Ramos (cell line): ENCODE data around the gene CDK10.
"Not testable (repeated sequence)": the region's sequence is repeated elsewhere in the genome, so short reads cannot be mapped to it uniquely, and the experiment has no call there.

Experiments
- in situ Hi-C: fragments of 300-500 bp; cut with MboI; formaldehyde crosslinking; loops from one replicate; pipeline ENCODE4 v1.14.3; 2022; ENCODE audit warnings: low sequenced_read_pairs; ENCODE audit not compliant: unreplicated experiment

CDK10 gene

DNA sequence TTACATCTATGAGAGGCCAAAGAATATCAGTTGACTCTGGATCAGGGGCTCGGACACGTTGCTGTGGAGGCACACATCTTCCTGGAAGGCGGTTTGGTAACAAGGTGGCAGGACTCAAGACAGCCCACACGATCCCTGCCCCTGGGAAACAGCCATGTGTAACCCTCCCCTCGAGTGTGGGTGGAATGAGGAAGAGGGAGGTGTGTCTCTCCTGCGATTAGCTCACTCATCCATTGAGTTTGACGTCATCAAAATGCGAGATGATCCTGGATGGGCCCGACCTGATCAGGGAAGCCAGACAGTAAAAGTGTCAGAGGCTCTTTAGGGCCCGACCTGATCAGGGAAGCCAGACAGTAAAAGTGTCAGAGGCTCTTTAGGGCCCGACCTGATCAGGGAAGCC, 22.3 kb upstream of the CDK10 start:
- in situ Hi-C loops: not testable (repeated sequence)

DNA sequence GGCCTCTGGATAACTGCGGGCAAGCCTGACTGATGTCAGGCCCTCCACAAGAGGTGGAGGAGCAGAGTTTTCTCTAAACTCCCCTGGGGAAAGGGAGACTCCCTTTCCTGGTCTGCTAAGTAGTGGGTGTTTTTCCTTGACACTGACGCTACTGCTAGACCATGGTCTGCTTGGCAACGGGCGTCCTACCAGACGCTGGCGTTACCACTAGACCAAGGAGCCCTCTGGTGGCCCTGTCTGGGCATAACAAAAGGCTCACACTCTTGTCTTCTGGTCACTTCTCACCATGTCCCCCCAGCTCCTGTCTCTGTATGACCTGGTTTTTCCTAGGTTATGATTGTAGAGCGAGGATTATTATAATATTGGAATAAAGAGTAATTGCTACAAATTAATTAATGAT, 19.5 kb upstream of the CDK10 start:
- in situ Hi-C loops: not testable (repeated sequence)

DNA sequence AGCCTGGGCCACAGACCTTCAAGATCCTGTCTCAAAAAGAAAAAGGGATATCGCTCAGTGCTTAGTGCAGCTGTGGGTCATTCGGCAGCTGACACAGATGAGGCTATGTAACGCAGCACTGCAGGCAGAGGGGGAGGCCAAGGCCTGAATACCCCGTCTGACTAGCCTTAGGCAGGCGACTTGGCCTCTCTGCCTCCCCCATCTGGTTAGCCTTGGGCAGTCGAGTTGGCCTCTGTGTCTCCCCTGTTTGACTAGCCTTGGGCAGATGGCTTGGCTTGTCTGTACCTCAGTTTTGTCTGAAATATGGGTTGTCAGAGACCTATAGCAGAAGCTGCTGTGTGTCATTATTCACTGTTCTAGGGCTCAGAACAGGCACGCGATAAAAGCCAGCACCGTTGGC, 18.9 kb upstream of the CDK10 start:
- in situ Hi-C loops: no loop called here

DNA sequence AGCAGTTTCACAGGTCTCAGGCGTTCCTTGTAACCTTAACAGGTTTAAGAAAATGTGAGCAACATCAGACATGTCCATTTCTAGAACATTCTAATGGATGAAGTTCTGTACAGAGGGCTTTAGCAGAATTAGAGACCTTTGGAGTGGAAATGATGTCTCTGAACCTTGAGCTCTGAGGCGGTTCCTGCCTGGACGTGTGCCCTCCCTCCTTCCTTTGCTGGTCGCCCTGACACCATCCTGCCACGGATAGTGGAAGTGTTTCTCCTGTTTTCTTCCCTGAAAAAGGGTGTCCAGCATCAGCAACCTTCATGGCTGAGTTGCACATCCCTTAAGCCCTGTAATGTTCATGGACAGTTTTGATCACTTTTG, 17.7 kb upstream of the CDK10 start:
- in situ Hi-C loops: no loop called here

DNA sequence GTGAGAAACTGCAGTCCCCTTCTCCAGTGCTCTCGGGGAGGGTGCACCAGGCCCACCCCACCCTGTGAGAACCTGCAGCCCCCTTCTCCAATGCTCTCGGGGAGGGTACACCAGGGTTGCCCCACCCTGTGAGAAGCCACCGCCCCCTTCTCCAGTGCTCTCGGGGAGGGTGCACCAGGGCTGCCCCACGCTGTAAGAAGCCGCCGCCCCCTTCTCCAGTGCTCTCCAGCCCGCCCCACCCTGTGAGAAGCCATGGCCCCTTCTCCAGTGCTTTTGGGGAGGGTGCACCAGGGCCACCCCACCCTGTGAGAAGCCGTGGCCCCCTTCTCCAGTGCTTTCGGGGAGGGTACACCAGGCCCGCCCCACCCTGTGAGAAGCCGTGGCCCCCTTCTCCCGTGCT, 16.7 kb upstream of the CDK10 start:
- in situ Hi-C loops: no loop called here

DNA sequence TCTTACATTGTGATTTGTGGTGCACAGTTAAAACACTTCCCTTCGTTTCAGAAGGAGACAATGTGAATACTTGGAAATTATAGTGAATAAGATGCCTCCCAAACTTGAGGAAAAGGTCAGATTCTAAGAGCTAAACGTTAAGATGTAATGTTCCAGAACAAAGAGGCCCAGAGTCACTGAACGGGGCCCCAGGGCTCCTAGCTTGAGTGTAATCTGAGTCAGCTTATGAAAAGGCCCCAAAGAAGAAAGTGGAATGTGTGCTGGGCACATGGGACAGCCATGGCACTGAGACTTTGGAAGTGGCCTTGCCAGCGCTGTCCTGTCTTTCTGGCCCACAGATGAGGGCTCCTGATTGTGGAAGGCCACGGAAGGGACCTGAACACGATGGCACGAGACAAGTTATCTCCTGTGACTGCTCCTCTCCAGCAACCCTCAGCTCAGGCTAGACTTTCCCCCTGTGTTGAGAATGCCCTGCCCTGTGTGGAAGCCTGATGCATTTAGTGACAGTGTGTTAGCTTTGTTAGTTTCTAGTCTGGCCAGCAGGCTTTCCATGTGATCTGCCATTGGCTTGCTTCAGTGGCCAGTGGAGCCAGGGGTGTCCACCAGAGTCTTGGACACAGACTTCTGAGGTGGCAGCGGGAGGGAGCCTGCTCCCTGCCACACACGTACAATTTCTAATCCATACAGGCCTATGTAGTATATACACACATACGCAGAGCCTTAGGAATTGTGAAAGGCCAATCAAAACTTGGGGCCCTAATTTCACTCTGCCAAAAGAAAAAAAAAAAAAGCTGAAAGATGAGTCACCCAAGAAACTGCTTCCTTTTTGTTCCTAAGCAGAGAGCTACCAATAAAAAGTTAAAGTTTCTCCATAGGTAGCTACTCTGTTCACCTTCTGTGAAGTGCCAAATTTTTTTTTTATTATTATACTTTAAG, 15.7 kb upstream of the CDK10 start:
- in situ Hi-C loops: no loop called here

DNA sequence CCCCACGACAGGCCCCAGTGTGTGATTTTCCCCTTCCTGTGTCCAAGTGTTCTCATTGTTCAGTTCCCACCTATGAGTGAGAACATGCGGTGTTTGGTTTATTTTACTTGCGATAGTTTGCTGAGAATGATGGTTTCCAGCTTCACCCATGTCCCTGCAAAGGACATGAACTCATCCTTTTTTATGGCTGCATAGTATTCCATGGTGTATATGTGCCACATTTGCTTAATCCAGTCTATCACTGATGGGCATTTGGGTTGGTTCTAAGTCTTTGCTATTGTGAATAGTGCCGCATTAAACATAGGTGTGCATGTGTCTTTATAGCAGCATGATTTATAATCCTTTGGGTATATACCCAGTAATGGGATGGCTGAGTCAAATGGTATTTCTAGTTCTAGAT, 14.9 kb upstream of the CDK10 start:
- in situ Hi-C loops: not testable (repeated sequence)

DNA sequence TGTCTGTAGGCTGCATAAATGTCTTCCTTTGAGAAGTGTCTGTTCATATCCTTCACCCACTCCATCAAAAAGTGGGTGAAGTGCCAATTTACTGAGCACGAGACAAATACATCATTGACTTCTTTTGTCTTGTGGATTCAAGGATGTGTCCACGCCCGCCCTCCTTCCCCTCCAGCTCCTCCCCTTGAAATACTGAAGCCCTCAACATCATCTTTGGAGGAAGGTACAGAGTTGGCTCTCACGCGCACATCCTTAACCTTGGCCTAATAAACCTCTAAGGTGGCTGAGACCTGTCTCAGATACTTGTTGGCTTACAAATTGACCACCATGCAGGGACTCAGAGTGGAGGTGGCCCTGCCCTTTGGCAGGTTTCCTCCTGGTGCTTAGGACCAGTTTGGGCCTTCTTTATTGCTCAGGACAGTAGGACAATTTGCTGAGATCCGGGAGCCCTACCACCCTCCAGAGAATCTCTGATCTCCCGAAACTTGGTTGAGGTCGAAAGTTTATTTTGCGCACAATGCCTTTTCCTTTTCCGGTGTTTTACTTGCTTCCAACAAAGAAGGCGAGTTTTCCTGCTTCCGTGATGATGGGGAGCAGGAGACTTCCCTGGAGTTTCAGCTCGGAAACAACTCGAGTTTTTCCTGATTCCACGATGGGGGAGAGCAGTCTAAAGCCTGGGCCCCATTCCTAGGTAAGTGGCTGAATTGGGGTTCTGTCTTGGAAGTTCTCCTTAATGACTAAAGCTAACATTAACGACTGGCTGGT, 14.1 kb upstream of the CDK10 start:
- in situ Hi-C loops: no loop called here

DNA sequence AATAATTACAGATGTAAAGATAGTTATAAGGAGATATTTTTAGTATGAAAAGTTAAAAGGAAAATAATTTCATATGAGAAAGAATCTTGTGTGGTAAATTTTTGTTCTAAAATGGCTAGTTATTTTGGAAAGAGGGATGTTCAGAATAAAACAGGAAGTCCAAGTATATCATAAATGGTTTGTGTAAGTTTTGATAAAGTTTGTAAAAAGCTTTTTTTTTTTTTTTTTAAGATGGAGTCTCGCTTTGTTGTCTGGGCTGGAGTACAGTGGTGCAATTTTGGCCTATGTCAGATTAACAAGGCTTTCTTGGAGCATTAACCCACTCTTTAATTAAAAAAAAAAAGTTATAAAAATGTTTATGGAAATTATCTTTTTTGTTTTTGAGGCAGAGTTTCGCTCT, 8.2 kb upstream of the CDK10 start:
- in situ Hi-C loops: no loop called here

DNA sequence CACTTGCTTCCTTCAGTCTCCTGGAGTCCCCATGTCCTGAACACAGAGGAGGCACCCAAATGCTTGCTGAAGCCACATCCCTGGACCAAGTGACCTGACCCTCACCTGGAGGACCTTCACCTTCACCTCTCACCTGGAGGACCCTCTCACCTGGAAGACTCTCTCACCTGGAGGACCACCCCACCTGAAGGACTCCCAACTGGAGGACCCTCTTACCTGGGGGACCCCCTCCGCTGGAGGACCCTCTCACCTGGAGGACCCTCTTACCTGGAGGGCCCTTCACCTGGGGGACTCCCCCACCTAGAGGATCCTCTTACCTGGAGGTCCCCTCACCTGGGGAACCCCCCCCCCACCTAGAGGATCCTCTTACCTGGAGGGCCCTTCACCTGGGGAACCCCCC, 573 bp upstream of the CDK10 start:
- in situ Hi-C loops: no loop called here

DNA sequence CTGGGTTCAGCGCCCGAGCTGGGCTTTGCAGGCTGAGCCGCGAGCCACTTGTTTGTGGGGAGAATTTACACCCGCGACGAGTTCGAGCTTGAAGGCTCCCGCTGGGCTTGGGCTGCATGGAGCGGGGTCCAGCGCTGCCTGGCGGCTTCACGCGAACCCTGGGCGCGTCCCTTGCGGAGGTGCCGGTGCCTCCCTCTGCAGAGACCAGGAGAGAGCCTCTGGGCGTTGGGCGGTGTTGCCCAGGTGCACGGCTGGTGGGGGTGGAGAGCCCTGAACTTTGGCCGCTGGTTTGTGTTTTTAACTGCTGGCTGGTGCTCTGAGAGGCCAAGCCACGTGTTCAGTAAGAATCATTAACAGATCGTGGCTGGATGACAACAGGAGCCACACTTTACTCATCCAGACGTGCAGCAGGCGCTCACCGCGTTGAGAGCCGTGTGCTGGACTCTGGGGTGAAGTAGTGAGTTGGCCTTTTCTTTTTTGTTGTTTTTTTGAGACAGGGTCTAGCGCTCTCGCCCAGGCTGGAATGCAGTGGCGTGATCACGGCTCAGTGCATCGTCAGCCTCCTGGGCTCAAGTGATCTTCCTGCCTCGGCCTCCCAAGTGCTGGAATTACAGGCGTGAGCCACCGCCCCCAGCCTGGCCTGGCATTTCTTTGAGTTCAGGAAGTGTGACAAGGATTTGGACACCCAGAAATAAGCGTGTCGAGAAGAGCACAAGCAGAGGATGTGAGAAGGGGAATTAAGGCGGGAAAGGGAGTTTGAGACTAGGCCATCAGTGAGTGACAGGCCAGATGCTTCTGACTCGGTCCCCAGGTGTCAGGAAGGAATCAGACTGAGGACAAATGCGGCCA, 827 bp downstream of the CDK10 start:
- in situ Hi-C loops: no loop called here

DNA sequence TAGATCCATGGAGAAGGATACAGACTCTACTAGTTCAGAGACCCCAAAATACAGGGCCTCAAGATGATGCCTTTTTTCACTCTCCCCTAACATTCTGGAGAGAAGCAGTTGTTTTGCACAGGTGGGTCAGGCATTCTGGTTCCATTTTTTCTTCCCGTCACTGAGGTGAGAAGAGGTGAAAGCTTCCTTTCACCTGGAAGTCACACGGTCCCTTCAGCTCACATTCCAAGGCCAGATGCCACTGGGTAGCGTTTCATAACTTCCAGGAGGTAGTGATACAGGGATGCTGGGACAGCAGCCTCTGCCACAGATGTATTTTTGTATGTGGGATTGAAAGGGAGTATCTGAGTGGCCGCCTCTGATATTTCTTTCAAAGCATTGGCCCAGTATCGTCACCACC, 1.9 kb downstream of the CDK10 start:
- in situ Hi-C loops: no loop called here

DNA sequence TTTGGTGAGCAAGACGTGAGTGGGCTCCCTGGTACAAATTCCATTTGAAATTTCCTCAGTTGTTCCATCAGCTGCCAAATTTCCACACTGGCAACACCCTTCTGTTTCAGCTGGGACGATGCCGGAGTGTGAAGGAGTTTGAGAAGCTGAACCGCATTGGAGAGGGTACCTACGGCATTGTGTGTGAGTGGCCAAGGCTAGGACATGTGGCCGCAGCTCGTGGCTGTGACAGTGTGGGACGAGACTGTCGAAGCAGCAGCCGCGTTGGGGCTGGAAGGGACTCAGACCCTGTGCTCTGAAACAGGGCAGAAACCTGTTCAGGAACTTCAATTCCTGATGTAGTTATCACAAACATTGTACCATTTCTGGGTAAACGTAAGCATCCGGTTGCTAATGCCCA, 2.7 kb downstream of the CDK10 start:
- in situ Hi-C loops: no loop called here

DNA sequence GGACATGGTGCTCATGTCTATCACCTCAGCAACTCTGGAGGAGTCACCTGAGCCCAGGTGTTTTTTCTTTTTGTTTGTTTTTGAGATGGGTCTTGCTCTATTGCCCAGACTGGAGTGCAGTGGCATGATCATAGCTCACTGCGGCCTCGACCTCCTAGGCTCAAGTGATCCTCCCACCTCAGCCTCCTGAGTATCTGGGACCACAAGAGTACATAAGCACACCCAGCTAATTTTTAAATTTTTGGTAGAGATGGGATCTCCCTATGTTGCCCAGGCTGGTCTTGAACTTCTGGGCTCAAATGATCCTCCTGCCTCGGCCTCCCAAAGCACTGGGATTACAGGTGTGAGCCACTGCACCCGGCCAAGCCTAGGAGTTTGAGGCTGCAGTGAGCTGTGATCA, 3.1 kb downstream of the CDK10 start:
- in situ Hi-C loops: not testable (repeated sequence)

DNA sequence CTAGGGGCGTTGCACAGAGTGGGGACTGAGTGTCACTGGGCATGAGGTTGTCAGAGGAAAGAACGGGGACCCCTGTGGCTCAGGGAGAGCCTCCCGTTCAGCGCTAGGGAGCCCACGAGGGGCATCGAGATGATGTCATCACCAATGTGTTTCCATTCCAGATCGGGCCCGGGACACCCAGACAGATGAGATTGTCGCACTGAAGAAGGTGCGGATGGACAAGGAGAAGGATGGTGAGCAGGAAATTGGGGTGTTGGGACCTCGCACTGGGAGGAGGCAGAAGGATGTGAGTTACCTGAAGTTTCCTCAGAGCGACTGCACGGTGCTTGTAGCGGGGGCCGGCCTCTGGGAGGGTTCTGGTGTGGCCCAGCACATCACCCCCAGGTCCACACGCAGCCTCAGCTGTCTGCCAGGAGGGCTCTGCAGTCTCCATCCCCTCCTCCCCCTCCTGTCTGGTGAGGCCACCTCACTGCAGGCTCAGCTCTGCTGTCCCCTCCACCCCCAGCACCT, 4.0 kb downstream of the CDK10 start:
- in situ Hi-C loops: no loop called here

DNA sequence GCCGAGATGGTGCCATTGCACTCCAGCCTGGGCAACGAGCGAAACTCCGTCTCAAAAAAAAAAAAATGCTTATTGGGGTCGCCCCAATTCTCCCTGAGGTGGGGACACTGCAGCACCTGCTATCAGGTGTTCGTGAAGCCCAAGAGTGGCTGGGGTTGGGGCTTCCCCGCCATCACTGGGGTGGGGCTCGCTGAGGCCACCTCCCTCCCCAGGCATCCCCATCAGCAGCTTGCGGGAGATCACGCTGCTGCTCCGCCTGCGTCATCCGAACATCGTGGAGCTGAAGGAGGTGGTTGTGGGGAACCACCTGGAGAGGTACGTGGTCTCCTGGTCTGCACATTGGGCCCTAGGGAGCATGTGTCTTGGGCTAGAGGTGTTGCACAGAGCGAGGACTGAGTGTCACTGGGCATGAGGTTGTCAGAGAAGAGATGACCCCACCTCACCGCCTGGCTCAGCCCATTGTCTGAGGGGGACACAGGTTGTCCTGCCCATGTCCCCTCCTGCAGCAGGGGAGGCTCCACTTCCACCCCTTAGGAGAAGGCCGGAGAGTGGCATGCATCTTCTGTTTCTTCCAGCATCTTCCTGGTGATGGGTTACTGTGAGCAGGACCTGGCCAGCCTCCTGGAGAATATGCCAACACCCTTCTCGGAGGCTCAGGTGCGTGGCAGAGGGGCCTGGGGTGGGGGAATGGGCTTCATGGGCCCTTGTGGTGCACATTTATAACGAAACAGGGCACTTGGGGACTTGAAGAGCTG, 4.9 kb downstream of the CDK10 start:
- in situ Hi-C loops: no loop called here

DNA sequence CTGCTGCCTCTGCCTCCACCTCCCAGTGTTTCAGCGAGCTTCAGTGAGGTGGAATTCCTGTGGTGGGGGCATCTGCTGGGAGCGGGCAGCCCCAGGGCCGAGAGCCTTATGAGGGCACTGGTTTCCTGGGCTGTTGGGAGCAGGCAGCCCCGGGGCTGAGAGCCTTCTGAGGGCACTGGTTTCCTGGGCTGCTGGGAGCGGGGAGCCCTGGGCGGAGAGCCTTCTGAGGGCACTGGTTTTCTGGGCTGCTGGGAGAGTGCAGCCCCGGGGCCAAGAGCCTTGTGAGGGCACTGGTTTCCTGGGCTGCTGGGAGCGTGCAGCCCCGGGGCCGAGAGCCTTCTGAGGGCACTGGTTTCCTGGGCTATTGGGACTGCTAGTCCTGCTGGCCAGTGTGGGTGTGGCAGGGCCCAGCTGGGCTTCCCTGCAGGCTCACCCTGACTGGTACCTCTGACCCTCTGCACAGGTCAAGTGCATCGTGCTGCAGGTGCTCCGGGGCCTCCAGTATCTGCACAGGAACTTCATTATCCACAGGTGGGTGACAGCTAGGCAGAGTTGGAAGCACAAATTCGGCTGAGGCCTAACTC, 5.6 kb downstream of the CDK10 start:
- in situ Hi-C loops: no loop called here

DNA sequence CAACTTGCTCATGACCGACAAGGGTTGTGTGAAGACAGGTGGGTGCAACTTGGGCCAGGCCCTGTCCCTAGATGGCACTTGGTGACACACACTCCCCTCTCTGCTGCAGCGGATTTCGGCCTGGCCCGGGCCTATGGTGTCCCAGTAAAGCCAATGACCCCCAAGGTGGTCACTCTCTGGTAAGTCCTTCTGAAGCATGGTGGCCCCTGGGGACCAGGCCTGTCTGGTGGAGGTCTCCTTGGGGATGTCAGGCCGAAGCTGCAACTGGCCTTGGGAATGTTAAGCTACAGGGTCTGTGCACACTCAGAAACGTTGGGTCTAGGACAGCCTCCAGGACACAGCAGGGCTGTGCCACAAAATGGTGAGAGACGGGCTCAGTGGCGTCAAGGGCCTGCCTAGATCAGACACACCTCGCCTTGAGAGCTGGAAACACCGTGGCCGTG, 6.8 kb downstream of the CDK10 start:
- in situ Hi-C loops: no loop called here
